Femur (tissue), 1 donor: ENCODE results near the gene TBC1D2.
A peak's percentile ranks its signal among the peaks of the same experiment; 100 is the strongest.

Experiments used
- DNase-seq: peaks from one replicate; pipeline ENCODE4 v3.0.0-alpha.2; 2017

TBC1D2 gene

DNA sequence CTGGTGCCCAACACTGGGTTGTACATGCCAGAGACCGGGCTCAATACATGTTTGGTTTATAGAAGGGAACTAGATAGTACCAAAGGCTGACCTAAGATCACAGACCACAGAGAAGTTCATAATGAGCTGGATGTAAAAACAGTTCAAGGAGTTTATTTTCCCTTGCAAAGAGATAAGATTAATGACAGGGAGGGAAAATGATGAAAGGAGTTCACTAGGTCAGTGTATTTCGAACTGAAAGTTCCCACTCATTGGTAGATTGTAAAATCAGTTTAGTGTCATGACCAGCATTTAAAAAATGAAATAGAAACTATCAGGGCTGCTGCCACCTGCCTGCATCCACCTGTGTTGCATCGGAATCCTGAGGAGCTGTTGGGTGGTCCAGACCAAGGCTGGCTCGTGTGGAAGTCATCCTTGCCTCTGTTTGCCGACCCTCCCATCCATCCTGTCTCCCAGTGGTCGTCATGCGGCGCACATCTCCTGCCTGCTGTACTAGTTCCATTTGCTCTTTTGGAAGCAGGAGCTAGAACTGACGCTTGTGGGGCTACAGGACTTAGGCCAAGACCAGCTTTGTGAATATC lies 21.1 kb downstream of the TBC1D2 start:
- DNase-seq: no peak

DNA sequence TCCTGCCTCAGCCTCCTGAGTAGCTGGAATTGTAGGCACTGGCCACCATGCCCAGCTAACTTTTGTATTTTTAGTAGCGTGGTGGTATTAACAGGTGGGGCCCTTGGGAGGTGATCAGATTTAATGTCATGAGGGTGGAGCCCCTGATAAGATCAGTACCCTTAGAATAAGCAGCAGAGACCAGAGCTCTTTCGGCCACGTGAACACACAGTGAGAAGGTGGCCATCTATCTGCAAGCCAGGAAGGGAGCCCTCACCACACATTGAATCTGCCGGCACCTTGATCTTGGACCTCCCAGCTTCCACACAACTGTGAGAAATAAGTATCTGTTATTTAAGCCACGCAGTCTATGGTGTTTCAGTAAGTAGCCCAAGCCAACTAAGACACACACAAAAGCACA lies 22.5 kb downstream of the TBC1D2 start:
- DNase-seq: no peak

- DNase-seq: no peak
Observed at GRCh38 chr9:98231770-98232478, 23.5 kb downstream of the TBC1D2 start.

DNA sequence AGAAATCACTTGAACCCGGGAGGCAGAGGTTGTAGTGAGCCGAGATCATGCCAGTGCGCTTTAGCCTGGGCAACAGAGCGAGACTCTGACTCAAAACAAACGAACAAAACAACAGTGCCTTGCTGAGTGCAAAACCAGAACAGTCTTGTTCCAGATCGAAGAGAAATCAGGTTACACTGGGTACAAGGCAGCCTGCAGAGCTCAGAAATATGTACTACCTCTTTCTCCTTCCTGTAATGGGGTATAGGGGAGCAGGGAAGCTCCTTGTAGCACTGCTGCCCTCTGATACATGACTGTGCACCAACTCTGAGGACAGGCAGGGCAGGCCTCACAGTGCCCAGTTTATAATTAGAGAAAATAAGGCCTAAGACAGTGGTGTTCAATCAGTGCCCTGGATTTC lies 24.7 kb downstream of the TBC1D2 start:
- DNase-seq: no peak

DNA sequence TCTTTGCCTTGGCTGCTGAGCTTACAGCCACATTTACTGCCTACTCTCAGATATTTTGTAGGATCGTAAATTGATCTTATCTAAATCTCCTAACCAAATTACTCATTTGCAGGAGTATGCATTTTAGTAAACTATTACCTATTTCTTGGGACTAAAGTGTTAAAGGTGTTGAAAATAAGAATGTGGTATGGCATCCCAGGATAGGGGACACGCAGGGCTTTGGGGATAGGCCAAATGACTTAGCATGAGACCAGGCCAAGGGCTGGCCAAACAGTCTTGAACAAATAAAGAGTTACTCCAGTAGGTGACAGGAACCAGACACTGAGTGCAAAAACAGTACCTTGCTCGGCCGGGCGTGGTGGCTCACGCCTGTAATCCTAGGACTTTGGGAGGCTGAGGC lies 25.1 kb downstream of the TBC1D2 start:
- no peak for DNase-seq

DNA sequence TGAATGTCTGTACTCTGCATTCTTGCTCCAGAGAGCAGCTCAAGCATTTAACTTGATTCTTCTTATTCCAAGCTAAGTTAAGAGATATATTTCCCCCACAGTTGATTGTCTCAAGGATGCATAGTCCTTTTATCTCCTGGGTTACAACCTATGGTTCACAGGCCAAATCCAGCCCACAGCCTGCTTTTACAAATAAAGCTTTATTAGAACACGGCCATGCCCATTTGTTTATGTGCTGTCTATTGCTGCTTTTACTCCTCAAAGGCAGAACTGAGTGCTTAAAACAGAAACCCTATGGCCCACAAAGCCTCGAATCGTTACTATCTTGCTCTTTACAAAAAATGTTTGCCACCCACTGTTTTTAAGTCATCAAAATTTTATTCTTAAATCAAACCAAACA lies 25.8 kb downstream of the TBC1D2 start:
- no peak for DNase-seq

GRCh38 chr9:98229090-98229395 lies 26.4 kb downstream of the TBC1D2 start:
- no peak for DNase-seq

DNA sequence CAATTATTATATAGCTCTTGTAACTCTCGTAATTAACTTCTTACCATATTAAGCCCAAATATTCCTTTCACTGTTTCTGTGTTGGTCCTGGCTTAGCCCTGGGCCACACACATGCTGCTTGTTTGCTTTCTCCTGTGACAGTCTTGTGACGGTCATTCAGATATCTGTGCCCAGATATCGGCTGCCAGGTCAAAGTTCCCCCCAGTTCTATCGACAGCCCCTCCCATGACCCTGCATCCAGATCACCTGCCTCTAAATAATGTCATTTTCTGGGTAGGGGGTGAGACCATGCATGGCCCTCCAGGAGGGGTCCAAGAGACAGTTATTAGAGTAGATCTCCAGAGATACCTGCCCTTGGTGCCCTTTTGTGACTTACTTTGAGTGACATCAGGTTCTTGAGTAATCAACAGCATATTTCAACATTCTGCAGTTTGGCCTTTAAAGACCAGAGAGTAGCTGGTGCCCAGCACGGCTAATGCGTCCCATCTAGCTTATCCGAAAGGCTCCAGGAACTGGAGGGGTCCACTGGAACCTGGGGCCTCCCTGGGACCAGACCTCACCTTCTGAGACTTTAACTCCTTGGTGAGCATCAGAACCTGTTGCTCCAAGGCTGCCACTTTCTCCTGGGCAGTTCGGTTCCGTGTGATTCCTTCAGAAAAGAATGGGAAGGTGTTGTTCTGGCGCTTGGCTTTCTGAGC lies 26.9 kb downstream of the TBC1D2 start:
- no peak for DNase-seq

DNA sequence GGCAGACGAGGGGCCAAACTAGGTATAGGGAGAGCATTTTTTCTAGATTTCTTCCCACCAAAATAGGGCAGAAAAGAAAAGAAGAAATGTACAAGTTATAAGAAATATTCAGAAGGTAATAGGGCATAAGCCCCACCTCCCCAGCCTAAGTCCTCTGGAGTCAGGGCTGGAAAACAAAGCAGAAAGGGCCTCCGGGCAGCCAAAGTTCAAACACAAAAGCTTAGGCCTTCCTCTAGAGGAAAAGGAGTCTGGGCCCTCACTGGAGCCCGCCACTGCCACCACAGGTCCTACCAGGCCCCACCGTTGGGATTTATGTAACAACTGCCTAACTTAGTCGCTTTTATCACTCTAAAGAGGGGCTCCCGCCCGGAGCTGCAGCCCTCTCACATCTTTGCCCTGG lies 27.6 kb downstream of the TBC1D2 start:
- no peak for DNase-seq

DNA sequence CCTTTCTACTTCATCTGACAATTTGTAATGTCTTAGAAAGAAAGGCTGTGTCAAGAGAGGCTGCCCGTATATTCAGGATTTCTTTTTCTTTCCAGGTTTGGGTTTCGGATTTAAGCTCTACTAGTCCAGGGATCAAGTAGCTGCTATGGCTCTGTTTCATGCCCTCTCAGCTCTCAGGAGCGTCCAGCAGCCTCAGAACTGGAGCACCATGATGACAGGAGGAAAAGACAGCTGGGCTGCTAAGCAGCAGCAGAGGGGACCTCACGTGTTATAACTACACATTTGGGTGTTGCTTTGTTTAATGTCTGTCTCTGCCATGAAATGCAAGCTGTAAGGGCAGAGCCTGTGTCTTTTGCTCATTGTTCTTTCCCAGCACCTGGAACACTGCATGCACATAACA lies 28.5 kb downstream of the TBC1D2 start:
- DNase-seq: no peak

DNA sequence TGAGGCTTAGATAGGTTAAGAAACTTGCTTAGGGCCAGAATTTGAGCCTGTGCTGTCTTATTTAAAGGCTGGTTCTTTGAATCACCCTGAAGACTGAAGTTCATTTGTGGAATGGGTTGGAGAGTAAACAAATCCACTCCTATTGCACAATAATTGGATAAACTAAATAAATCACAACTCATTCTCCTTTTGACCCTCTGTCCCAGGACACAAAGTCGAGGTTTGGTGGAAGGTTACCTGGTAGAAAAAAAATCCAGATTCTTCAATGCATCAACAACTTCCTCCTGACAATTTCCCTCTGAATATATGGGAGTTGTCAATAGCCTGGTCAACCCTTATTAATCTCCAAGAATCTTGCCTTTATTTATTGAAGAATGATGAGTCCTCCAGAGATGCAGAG lies 28.9 kb downstream of the TBC1D2 start:
- DNase-seq: no peak

- no peak for DNase-seq
Observed at GRCh38 chr9:98225015-98225442, 30.4 kb downstream of the TBC1D2 start.

- peak; percentile 43 for DNase-seq
Observed at GRCh38 chr9:98222885-98223691, 32.4 kb downstream of the TBC1D2 start.

DNA sequence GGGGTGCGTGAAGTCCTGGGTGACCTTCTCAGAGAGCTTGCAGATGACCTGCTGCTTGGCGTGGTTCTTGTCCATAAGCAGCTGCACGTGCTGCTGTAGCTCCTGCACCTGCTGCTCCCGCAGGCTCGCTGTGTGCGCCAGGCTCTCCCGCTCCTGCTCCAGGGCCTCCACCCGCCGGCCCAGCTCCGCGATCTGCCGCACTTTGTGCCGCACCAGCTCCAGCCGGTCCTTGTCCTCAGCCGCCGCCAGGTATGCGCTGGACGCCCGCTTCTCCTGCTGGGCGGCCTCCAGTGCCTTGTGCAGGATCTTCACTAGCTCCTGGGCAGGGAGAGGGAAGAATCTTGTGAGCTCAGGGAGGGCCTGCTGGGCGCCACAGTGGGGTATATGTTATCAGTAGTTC lies 34.5 kb downstream of the TBC1D2 start:
- DNase-seq: no peak

GRCh38 chr9:98219794-98220370 lies 35.6 kb downstream of the TBC1D2 start:
- no peak for DNase-seq

DNA sequence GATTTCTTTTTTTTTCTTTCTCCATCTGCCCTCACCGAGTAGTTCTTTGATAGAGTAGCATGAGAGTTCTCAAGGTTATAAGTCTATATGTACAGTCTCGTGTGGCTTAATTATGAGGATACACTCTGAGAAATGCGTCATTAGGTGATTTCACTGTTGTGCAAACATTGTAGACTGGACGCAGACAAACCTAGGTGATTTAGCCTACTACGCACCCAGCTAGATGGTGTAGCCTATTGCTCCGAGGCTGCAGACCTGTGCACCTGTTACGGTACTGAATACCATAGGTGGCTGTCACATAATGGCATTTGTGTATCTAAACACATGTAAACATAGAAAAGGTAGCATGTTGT lies 36.1 kb downstream of the TBC1D2 start:
- DNase-seq: no peak

DNA sequence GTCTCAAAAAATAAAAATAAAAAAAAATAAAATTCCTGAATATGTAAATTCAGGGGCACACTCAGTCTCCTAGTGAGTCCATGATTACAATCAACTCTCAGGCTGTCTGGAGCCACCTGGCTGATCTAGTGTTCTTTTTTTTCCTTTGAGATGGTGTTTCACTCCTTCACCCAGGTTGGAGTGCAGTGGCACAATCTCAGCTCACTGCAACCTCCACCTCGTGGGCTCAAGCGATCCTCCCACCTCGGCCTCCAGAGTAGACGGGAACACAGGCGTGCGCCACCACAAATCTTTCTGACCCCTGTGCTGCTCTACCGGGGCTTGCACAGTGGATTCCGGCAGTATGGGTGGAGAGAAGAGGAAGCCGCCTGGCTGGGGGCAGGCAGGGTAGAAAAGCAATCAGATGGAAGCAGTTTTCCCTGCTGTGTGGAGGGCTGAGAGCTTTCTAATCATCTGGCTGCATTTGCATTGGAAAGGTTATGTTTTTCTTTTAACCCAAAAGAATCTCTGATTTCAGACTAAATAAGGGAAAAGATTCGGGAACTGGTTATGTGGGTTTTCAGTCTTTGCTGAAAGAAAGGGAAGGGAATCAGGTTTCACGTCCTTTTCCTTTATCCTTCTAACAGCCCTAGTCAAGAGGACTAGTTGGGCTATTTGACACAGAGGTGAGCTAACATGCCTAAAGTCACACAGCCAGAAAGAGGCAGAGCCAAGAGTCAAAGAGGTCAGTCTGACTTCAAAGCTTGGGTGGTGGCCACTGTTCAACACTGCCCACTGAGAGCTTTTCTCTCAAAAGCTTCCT lies 36.7 kb downstream of the TBC1D2 start:
- no peak for DNase-seq

GRCh38 chr9:98217255-98217654 lies 38.2 kb downstream of the TBC1D2 start:
- DNase-seq: no peak

- DNase-seq: no peak
Observed at GRCh38 chr9:98216391-98216790, 39.1 kb downstream of the TBC1D2 start.

DNA sequence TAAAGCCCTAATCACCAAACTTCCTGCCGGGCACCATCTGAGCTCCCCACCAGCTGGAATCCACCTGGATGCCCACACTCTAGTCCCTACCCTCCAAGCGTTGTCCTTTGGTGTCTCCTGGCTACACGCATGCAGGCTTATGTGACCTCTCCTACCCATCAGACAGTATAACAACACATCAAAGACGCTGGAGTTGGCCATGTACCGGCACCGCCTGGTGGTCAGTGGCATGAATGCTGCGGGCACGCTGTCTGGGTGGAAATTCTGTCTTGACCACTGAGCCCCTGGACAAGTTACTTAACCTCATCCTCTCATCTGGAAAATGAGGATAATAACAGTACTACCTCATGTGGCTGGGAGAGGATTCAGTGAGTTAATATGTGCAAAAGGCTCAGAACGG lies 39.6 kb downstream of the TBC1D2 start:
- no peak for DNase-seq

- no peak for DNase-seq
Observed at GRCh38 chr9:98215271-98215670, 40.2 kb downstream of the TBC1D2 start.

DNA sequence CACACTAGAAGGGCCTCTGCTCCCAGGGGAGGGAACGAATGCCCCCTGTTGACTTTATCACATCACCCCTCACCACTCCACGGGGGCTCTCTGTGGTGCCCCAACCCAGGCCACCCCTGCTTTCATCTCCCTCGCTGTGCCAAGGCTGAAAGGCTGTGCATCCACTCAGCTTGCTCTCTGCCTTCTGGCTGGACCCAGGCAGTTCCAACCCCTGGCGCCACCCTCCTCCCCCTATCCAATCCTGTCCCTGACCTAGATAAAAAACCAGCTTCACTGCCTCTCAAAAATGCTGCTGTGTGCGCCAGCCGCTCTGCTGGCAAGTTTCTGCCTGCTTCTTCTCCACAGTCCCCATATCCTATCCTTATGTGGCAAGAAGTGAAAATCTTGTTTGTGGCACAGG lies 40.6 kb downstream of the TBC1D2 start:
- no peak for DNase-seq

DNA sequence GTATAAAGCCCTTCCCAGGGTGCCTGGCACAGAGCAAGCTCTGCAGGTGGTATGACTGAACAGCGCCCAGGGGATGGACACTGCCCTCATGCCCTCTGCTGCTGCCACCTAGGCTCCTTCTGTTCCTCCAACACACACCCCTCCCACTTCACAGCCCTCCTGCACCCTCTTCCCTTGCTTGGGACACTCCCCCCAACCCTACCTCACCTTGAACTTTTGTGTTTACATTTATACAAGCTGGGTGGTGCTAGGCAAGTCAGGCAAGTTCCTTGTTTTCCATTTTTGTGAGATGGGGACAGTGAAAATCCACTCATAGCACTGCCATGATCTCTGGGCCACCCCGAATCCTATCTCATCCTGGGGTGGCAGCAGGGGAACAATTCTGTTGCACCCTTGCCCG lies 44.2 kb downstream of the TBC1D2 start:
- DNase-seq: no peak
